ENCODE data around the gene DIDO1.

Gene DIDO1

DNA sequence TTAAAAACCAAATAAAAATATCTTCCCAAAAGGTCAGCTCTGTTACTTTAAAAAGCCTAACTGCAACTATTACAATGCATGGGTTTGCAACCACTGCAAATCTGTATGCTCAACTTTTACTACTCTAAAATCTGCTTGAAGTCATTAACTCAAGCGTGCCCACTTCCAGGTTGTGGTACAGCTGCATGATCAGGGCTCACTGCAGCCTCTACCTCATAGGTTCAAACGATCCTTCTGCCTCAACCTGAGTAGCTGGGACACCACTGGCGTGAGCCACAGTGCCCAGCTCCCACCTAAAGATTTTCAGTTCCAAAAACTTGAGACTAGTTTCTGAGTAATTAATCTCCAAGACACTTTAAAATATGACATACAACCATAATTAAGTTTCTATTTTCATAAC, 8.2 kb downstream of the DIDO1 start:
- H3K4me3 Mint-ChIP-seq, result peak overlapping the region; percentile 81 to 83
- peak; percentile 87 for ATAC-seq
- H3K27ac Mint-ChIP-seq, result peak overlapping the region; percentile 75 to 93
- peak in 1 of 2 donors; percentile 77 for DNase-seq
- H3K27me3 Mint-ChIP-seq, result no peaks in the 10 kb centered on the region
- H3K9me3 Mint-ChIP-seq, result no peaks in the 10 kb centered on the region
- peaks cover 93% of the 10 kb centered on the region for H3K4me1 Mint-ChIP-seq

GRCh38 chr20:62917720-62918119, 8.6 kb downstream of the DIDO1 start:
- Mint-ChIP-seq H3K27ac (peak overlapping the region; percentile 75 to 93), H3K4me3 (peak overlapping the region; percentile 81 to 83), H3K9me3 (no peaks in the 10 kb centered on the region), H3K27me3 (no peaks in the 10 kb centered on the region), H3K4me1 (peaks cover 92% of the 10 kb centered on the region)
- ATAC-seq, result no peak
- no peak for DNase-seq

DNA sequence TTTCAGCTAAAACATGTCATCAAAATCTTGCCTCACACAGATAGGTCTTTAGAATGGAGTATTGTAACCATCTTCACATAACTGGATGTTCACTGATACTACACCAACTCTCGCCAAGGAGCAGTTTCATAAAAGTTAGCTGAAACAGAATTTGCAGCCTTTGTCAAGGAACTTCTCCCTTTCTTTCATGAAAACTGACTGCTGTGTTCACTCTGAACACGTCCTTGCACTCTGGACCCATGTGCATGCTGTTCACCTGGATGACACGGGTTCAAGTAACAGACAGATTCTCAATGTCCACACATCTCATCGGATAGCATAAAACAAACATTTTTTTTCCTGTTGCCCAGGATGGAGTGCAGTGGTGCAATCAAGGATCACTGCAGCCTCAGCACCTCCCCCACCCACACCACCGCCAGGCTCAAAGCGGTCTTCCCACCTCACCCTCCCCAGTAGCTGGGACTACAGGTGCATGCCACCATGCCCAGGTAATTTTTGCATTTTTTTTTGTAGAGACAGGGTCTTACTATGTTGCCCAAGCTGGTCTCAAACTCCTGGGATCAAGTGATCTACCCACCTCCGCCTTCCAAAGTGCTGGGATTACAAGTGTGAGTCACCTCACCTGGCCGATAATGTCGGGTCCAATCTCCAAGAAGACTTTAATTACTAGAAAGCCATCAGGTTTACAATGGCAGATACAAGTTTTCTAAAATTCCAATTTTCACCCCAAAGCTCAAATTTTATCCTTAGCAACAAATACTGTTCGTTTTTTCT, 9.4 kb downstream of the DIDO1 start:
- ATAC-seq, result no peak
- no peaks in the 10 kb centered on the region for H3K27me3 Mint-ChIP-seq
- H3K4me1 Mint-ChIP-seq, result peaks cover 84% of the 10 kb centered on the region
- no peak for DNase-seq
- H3K9me3 Mint-ChIP-seq, result no peaks in the 10 kb centered on the region
- H3K4me3 Mint-ChIP-seq, result peak overlapping the region; percentile 81 to 83
- H3K27ac Mint-ChIP-seq, result no peak overlapping the region

DNA sequence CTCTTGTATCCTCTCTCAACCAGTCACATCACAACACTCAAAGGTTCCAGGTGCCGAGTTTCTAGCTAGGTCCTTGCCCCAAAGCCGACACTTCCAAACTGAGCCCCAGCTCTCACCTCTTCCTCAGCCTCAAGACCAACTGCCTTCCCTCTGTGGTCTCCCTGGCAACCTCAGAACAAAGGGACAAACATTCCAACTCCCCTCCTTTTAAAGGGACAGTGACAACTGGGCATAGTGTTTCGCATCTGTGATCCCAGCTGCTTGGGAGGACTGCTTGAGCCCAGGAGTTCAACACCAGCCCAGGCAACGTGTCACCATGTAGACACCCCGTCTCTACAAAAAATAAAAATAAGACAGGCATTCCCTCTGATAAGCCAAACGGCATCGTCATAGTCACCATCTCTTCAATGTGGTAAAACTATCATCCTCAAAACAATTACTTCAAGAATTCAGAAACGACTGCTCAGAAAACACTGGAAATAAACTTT, 11.3 kb downstream of the DIDO1 start:
- Mint-ChIP-seq H3K27ac (peak overlapping the region; percentile 69 to 91), H3K9me3 (no peaks in the 10 kb centered on the region), H3K4me3 (peak overlapping the region; percentile 55 to 68), H3K27me3 (no peaks in the 10 kb centered on the region), H3K4me1 (peaks cover 80% of the 10 kb centered on the region)
- DNase-seq, result no peak
- ATAC-seq, result no peak

DNA sequence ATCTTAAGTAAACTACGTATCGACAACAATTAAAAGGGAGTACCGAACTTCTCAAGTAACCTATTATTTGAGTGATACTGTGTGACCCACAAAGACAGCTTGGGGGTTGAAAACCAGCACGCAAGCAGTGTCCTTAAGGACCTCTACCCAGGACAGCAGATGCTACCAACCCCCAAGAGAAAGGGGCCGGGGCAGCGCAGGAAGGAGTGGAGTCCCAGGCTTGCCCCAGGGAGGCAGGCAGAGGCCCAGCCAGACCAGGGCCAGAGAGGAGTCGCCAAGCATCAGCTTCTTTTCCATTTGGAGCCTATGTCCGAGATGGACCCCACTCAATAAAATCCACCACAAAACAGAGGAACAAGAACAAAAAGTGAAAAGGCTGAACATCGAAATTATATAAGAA, 11.9 kb downstream of the DIDO1 start:
- ATAC-seq, result no peak
- no peak overlapping the region for H3K4me3 Mint-ChIP-seq
- no peaks in the 10 kb centered on the region for H3K27me3 Mint-ChIP-seq
- H3K27ac Mint-ChIP-seq, result no peak overlapping the region
- no peak for DNase-seq
- peaks cover 75% of the 10 kb centered on the region for H3K4me1 Mint-ChIP-seq
- no peaks in the 10 kb centered on the region for H3K9me3 Mint-ChIP-seq

- no peak for DNase-seq
- H3K27ac Mint-ChIP-seq, result peak overlapping the region in 1 of 2 donors; percentile 42
- no peak for ATAC-seq
- H3K27me3 Mint-ChIP-seq, result no peaks in the 10 kb centered on the region
- no peak overlapping the region for H3K4me3 Mint-ChIP-seq
- no peaks in the 10 kb centered on the region for H3K9me3 Mint-ChIP-seq
- peaks cover 69% of the 10 kb centered on the region for H3K4me1 Mint-ChIP-seq
Measured at GRCh38 chr20:62913043-62913630, 13.2 kb downstream of the DIDO1 start.

DNA sequence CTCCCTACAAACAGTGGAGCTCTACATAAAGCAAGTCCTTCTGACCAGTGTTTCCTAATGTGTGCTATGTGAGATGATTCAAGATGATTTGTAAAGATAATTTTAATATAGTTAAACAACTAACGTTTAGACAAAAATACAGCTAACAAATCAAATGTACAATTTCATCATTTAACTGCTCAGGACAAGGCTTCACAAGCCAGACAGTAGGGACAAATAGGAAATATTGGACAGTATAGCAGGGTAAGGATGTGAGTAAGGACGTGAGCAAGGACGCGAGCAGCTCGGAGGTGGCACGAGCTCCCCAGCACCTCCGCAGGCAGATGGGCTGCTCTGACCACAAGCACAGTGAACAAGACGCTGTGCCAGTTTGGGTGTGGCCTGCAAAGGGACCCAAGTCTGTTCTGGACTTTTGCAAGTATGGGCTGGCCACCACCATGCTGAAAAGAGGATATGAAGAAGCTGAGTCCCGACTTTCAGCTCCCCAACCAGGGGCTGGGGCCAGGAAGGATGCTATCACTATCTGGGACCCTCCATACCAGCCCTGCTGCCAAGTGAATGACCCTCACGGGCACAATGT, 14.5 kb downstream of the DIDO1 start:
- Mint-ChIP-seq H3K4me3 (no peak overlapping the region), H3K9me3 (no peaks in the 10 kb centered on the region), H3K27me3 (no peaks in the 10 kb centered on the region), H3K27ac (peak overlapping the region in 1 of 2 donors; percentile 71), H3K4me1 (peaks cover 64% of the 10 kb centered on the region)
- DNase-seq (no peak), ATAC-seq (no peak)

DNA sequence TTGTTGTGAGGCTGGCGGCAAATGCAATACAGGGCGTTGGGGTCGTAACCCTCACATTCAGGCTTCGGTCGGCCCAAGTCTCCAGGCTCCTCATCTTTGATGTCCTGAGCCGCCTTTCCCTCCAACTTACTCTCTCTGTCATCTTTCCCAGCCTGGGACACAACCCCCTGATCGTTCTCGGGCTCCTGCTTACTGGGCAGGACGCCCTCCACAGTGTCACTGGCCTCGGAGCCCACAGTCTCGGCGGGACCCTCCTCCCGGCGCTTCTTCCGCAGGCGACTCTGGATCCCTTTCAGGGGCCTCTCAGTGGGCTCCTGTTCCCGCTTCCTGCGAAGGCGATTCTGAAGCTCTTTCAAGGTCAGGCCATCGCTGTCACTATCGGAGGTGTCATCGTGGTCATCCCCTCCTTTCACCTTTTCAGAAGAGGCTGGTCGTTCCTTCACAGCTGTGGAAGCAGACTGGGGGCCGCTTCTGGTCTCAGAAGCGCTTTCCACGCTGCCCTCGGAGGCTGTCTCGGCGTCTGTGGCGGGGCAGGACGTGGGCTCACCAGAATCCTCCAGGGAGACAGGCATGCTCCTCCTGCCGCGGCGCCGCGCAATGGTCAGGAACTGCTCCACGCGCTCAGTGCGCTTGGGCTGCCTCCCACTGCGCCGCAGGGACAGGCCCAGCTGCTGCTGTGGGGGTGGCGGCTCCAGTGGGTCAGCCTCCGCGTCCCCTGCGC, 15.4 kb downstream of the DIDO1 start:
- peaks cover 62% of the 10 kb centered on the region for H3K4me1 Mint-ChIP-seq
- no peak for ATAC-seq
- H3K27ac Mint-ChIP-seq, result peak overlapping the region; percentile 40 to 51
- no peaks in the 10 kb centered on the region for H3K9me3 Mint-ChIP-seq
- no peaks in the 10 kb centered on the region for H3K27me3 Mint-ChIP-seq
- no peak for DNase-seq
- no peak overlapping the region for H3K4me3 Mint-ChIP-seq

- Mint-ChIP-seq H3K9me3 (no peaks in the 10 kb centered on the region), H3K27me3 (no peaks in the 10 kb centered on the region), H3K4me3 (no peak overlapping the region), H3K4me1 (peaks cover 56% of the 10 kb centered on the region), H3K27ac (peak overlapping the region; percentile 40 to 51)
- ATAC-seq (no peak), DNase-seq (no peak)
Measured at GRCh38 chr20:62910217-62910766, 16.0 kb downstream of the DIDO1 start.

DNA sequence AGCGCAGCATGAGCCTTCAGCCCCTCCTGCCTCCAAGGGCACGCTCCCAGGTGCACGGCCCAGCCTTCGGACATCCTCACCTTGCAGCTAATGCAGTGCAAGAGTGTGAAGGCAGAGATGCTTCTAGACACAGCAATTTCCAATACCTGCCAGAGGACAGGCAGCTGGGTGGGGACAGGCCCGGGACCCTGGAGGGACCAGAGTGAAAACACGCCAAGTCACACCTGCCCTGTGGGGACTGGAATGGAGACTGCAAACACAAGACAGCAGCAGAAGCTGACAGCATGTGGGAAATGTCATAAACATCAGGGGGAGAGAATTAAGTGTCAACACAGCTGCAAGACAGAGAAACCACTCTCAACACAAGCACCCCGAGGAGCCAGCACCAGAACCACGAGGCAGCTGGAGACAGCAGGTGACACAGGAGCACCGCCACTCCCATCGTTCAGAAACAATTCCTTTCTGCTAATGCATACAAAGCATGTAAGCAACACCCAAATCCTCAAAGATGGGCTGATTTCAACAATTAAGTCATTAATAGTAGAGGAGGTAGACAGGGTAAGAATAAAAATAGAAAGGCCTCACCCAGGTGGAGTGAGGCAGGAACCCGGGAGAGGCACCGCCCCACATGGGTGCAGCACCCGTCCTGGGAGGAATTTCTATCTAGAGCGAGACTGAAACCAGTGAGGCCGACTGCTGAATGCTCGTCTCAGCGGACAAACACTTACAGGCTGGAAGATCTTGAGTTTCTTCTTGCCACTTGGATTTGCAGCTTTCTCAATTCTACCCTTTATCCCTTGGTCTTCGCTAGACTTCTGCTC, 17.1 kb downstream of the DIDO1 start:
- DNase-seq, result no peak
- H3K9me3 Mint-ChIP-seq, result no peaks in the 10 kb centered on the region
- H3K27me3 Mint-ChIP-seq, result no peaks in the 10 kb centered on the region
- H3K27ac Mint-ChIP-seq, result no peak overlapping the region
- no peak for ATAC-seq
- H3K4me3 Mint-ChIP-seq, result no peak overlapping the region
- H3K4me1 Mint-ChIP-seq, result peaks cover 47% of the 10 kb centered on the region

- no peaks in the 10 kb centered on the region for H3K9me3 Mint-ChIP-seq
- H3K27ac Mint-ChIP-seq, result peak overlapping the region; percentile 20 to 82
- ATAC-seq (peak; percentile 69), DNase-seq (peak; percentile 40 to 44)
- H3K4me3 Mint-ChIP-seq, result no peak overlapping the region
- H3K4me1 Mint-ChIP-seq, result peaks cover 46% of the 10 kb centered on the region
- H3K27me3 Mint-ChIP-seq, result no peaks in the 10 kb centered on the region
Measured at GRCh38 chr20:62907384-62908317, 18.7 kb downstream of the DIDO1 start.

DNA sequence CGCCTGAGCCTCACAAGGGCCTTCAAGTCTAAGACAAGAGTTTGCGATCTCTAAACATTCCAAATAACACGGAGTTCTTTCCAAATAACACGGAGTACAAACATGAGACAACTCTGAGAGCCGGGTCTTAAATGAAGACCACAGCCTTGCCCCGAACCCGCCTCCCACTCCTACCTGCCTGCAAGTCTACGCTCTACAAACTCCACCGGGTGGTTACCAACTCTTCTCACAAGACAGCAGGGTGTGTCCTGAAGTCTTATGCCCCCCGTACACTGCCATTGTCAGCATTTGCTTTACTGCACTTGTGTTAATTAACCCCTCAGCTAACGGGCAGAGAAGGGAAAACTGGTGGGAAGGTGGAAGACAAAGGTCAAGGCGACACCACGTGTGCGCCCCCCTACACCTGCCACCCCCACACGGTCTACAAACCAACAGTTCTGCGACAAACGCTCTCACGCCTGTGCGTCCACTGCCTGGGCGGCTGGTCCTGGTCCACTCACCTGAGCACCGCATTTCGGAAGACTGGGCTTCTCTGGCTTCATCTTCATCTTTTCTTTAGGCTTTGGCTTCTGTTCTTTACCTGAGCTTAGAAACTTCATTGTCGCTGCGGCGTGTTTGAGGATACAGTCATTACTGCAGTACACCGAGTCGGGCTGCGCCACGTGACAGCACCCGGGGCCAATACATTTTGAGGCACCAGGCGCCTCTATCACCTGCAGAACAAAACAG, 19.5 kb downstream of the DIDO1 start:
- ATAC-seq (no peak), DNase-seq (no peak)
- Mint-ChIP-seq H3K4me1 (peaks cover 50% of the 10 kb centered on the region), H3K9me3 (no peaks in the 10 kb centered on the region), H3K27me3 (no peaks in the 10 kb centered on the region), H3K27ac (no peak overlapping the region), H3K4me3 (no peak overlapping the region)

GRCh38 chr20:62906209-62906608, 20.1 kb downstream of the DIDO1 start:
- ATAC-seq (no peak), DNase-seq (no peak)
- Mint-ChIP-seq H3K4me3 (no peak overlapping the region), H3K27me3 (no peaks in the 10 kb centered on the region), H3K4me1 (peaks cover 53% of the 10 kb centered on the region), H3K27ac (peak overlapping the region in 1 of 2 donors; percentile 13), H3K9me3 (no peaks in the 10 kb centered on the region)
